ENCODE data around the gene DSCAM.

Gene DSCAM

GRCh38 chr21:40605094-40605493 lies 241.9 kb downstream of the DSCAM start:
- TF ChIP-seq CTCF (IDR thresholded peaks at IDR 0.05; ENCODE audit: extremely low read depth, insufficient read depth, missing control alignments) = no peak
- in situ Hi-C loops (cut with MboI; ENCODE audit: low pct_unique_long_range_greater_than_20kb, low sequenced_read_pairs, unreplicated experiment) = no loop called here

GRCh38 chr21:40603774-40604173 lies 243.2 kb downstream of the DSCAM start:
- DNase-seq (ENCODE audit: low spot score) = no peak
- no peak for TF ChIP-seq CTCF (IDR thresholded peaks at IDR 0.05; ENCODE audit: extremely low read depth, insufficient read depth, missing control alignments)
- in situ Hi-C loops (cut with MboI; ENCODE audit: low pct_unique_long_range_greater_than_20kb, low sequenced_read_pairs, unreplicated experiment) = no loop called here

More at GRCh38 chr21:40605094-40605493, 241.9 kb downstream of the DSCAM start:
- DNase-seq (ENCODE audit: low spot score) = no peak

GRCh38 chr21:40602080-40602479 lies 244.9 kb downstream of the DSCAM start:
- no peak for DNase-seq (ENCODE audit: low spot score)
- no peak for TF ChIP-seq CTCF (IDR thresholded peaks at IDR 0.05; ENCODE audit: extremely low read depth, insufficient read depth, missing control alignments)
- in situ Hi-C loops (cut with MboI; ENCODE audit: low pct_unique_long_range_greater_than_20kb, low sequenced_read_pairs, unreplicated experiment) = no loop called here

- no peak for TF ChIP-seq CTCF (IDR thresholded peaks at IDR 0.05; ENCODE audit: extremely low read depth, insufficient read depth, missing control alignments)
- in situ Hi-C loops (cut with MboI; ENCODE audit: low pct_unique_long_range_greater_than_20kb, low sequenced_read_pairs, unreplicated experiment) = no loop called here
- DNase-seq (ENCODE audit: low spot score) = no peak
Observed at GRCh38 chr21:40595806-40596205, 251.2 kb downstream of the DSCAM start.

- in situ Hi-C loops (cut with MboI; ENCODE audit: low pct_unique_long_range_greater_than_20kb, low sequenced_read_pairs, unreplicated experiment) = no loop called here
- DNase-seq (ENCODE audit: low spot score) = no peak
- TF ChIP-seq CTCF (IDR thresholded peaks at IDR 0.05; ENCODE audit: extremely low read depth, insufficient read depth, missing control alignments) = no peak
Observed at GRCh38 chr21:40587736-40588346, 259.1 kb downstream of the DSCAM start.

GRCh38 chr21:40586575-40586974 lies 260.4 kb downstream of the DSCAM start:
- no peak for TF ChIP-seq CTCF (IDR thresholded peaks at IDR 0.05; ENCODE audit: extremely low read depth, insufficient read depth, missing control alignments)
- in situ Hi-C loops (cut with MboI; ENCODE audit: low pct_unique_long_range_greater_than_20kb, low sequenced_read_pairs, unreplicated experiment) = no loop called here
- no peak for DNase-seq (ENCODE audit: low spot score)

Data from GM13977 (cell line).